WTC11 (cell line): ENCODE results near the gene CARD11. TPM values are rescaled to one million over a fixed set of nuclear protein-coding genes. Genes with fewer than 3 reads are reported as not detected.

Experiments used
- ATAC-seq: fragments of 200-7000 bp; cut with Tn5 transposase; 2 replicates; pipeline ENCODE4 v1.10.0; 2021; ENCODE audit warnings: mild to moderate bottlenecking, moderate library complexity
- CTCF ChIA-PET: fragments of 300-600 bp; sonication (Branson Sonifier 250); formaldehyde crosslinking; loops from one replicate; lab custom pipeline; 2021; ENCODE audit warnings: antibody characterized with exemption; lab: Charles Lee
- POLR2A ChIA-PET: fragments of 350-600 bp; sonication (Branson Sonifier 250); formaldehyde crosslinking; loops from one replicate; lab custom pipeline; 2021; ENCODE audit warnings: antibody characterized with exemption; lab: Charles Lee
- DNase-seq: peaks from one replicate; pipeline ENCODE4 v3.0.0; 2021; ENCODE audit warnings: low spot score
- H3K27ac Mint-ChIP-seq: 2 replicates; pipeline ENCODE4 v1.8.0; 2021; ENCODE audit warnings: mixed read lengths
- H3K27me3 Mint-ChIP-seq: 2 replicates; pipeline ENCODE4 v1.8.0; 2021; ENCODE audit warnings: low read depth, mild to moderate bottlenecking, moderate library complexity, mixed read lengths
- H3K36me3 Mint-ChIP-seq: 2 replicates; pipeline ENCODE4 v1.8.0; 2021; ENCODE audit warnings: mixed read lengths
- H3K4me1 Mint-ChIP-seq: 2 replicates; pipeline ENCODE4 v1.8.0; 2022; ENCODE audit warnings: mixed read lengths
- H3K4me3 Mint-ChIP-seq: 2 replicates; pipeline ENCODE4 v1.8.0; 2021; ENCODE audit warnings: mild to moderate bottlenecking, moderate library complexity, mixed read lengths
- H3K9me3 Mint-ChIP-seq: 2 replicates; pipeline ENCODE4 v1.8.0; 2021; ENCODE audit warnings: mixed read lengths
- ATF6 ChIP-seq: sonication (generic); formaldehyde crosslinking; IDR thresholded peaks from 2 replicates; pipeline ENCODE4 v1.8.1; 2023; ENCODE audit warnings: mild to moderate bottlenecking, missing genetic modification reagents
- CREB1 ChIP-seq: sonication (generic); formaldehyde crosslinking; IDR thresholded peaks from 2 replicates; pipeline ENCODE4 v1.8.0; 2023; ENCODE audit warnings: mild to moderate bottlenecking, missing genetic modification reagents
- ETV6 ChIP-seq: sonication (generic); formaldehyde crosslinking; IDR thresholded peaks from 2 replicates; pipeline ENCODE4 v1.8.1; 2022; ENCODE audit warnings: mild to moderate bottlenecking, missing genetic modification reagents
- FOXJ3 ChIP-seq: sonication (generic); formaldehyde crosslinking; IDR thresholded peaks from 2 replicates; pipeline ENCODE4 v1.9.0; 2021; ENCODE audit warnings: missing genetic modification reagents, mild to moderate bottlenecking, borderline replicate concordance
- JAZF1 ChIP-seq: fragments of 250-450 bp; sonication (Bioruptor Pico); IDR thresholded peaks from 2 replicates; pipeline ENCODE4 v1.9.0; 2021; ENCODE audit warnings: moderate library complexity, mild to moderate bottlenecking, inconsistent platforms
- NR3C1 ChIP-seq: sonication (generic); formaldehyde crosslinking; conservative IDR thresholded peaks from 2 replicates; pipeline ENCODE4 v1.8.1; 2023; ENCODE audit warnings: low read depth, mild to moderate bottlenecking, missing genetic modification reagents
- PRRX2 ChIP-seq: fragments of 250-450 bp; sonication (Bioruptor Pico); IDR thresholded peaks from 2 replicates; pipeline ENCODE4 v1.8.0; 2021; ENCODE audit warnings: mild to moderate bottlenecking
- RELA ChIP-seq: sonication (generic); formaldehyde crosslinking; IDR thresholded peaks from 2 replicates; pipeline ENCODE4 v1.8.1; 2022; ENCODE audit warnings: missing genetic modification reagents, mild to moderate bottlenecking, borderline replicate concordance
- SP1 ChIP-seq: sonication (generic); formaldehyde crosslinking; conservative IDR thresholded peaks from 2 replicates; pipeline ENCODE4 v1.8.1; 2022; ENCODE audit warnings: missing genetic modification reagents
- ZNF423 ChIP-seq: fragments of 250-450 bp; sonication (Bioruptor Pico); IDR thresholded peaks from 2 replicates; pipeline ENCODE4 v2.1.2; 2022; ENCODE audit warnings: mild to moderate bottlenecking, moderate library complexity
- ZNF512 ChIP-seq: sonication (generic); formaldehyde crosslinking; IDR thresholded peaks from 2 replicates; pipeline ENCODE4 v1.8.1; 2022; ENCODE audit warnings: missing genetic modification reagents, borderline replicate concordance
- total RNA-seq: library from RNA; stranded (reverse); gene quantifications from 3 replicates; pipeline ENCODE4 v1.2.3, GENCODE V29; 2021
- TF ChIP-seq, protein P1 (sequence below): sonication (generic); formaldehyde crosslinking; IDR thresholded peaks from 2 replicates; pipeline ENCODE4 v1.8.0; 2023; ENCODE audit warnings: missing genetic modification reagents, mild to moderate bottlenecking, borderline replicate concordance
- TF ChIP-seq, protein P2 (sequence below): sonication (generic); formaldehyde crosslinking; IDR thresholded peaks from 2 replicates; pipeline ENCODE4 v1.8.0; 2022; ENCODE audit warnings: mild to moderate bottlenecking, missing genetic modification reagents
- TF ChIP-seq, protein P3 (sequence below): fragments of 250-450 bp; sonication (Bioruptor Pico); IDR thresholded peaks from 2 replicates; pipeline ENCODE4 v1.9.0; 2021; ENCODE audit warnings: mild to moderate bottlenecking
- TF ChIP-seq, protein P4 (sequence below): sonication (generic); formaldehyde crosslinking; IDR thresholded peaks from 2 replicates; pipeline ENCODE4 v1.8.1; 2022; ENCODE audit warnings: low read depth, mild to moderate bottlenecking, moderate library complexity, missing genetic modification reagents, borderline replicate concordance
- TF ChIP-seq, protein P5 (sequence below): sonication (generic); formaldehyde crosslinking; IDR thresholded peaks from 2 replicates; pipeline ENCODE4 v1.8.0; 2022; ENCODE audit warnings: missing genetic modification reagents

CARD11 gene
- total RNA-seq, 1 experiment from 2014 or later = 40.8 TPM

GRCh38 chr7:2882111-2882510 lies 161.6 kb downstream of the CARD11 start (continued):
- TF ChIP-seq, protein P1, sequence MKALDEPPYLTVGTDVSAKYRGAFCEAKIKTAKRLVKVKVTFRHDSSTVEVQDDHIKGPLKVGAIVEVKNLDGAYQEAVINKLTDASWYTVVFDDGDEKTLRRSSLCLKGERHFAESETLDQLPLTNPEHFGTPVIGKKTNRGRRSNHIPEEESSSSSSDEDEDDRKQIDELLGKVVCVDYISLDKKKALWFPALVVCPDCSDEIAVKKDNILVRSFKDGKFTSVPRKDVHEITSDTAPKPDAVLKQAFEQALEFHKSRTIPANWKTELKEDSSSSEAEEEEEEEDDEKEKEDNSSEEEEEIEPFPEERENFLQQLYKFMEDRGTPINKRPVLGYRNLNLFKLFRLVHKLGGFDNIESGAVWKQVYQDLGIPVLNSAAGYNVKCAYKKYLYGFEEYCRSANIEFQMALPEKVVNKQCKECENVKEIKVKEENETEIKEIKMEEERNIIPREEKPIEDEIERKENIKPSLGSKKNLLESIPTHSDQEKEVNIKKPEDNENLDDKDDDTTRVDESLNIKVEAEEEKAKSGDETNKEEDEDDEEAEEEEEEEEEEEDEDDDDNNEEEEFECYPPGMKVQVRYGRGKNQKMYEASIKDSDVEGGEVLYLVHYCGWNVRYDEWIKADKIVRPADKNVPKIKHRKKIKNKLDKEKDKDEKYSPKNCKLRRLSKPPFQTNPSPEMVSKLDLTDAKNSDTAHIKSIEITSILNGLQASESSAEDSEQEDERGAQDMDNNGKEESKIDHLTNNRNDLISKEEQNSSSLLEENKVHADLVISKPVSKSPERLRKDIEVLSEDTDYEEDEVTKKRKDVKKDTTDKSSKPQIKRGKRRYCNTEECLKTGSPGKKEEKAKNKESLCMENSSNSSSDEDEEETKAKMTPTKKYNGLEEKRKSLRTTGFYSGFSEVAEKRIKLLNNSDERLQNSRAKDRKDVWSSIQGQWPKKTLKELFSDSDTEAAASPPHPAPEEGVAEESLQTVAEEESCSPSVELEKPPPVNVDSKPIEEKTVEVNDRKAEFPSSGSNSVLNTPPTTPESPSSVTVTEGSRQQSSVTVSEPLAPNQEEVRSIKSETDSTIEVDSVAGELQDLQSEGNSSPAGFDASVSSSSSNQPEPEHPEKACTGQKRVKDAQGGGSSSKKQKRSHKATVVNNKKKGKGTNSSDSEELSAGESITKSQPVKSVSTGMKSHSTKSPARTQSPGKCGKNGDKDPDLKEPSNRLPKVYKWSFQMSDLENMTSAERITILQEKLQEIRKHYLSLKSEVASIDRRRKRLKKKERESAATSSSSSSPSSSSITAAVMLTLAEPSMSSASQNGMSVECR (CRISPR knock-in tag) = no peak
- TF ChIP-seq RELA (CRISPR knock-in tag) = no peak
- TF ChIP-seq, protein P2, sequence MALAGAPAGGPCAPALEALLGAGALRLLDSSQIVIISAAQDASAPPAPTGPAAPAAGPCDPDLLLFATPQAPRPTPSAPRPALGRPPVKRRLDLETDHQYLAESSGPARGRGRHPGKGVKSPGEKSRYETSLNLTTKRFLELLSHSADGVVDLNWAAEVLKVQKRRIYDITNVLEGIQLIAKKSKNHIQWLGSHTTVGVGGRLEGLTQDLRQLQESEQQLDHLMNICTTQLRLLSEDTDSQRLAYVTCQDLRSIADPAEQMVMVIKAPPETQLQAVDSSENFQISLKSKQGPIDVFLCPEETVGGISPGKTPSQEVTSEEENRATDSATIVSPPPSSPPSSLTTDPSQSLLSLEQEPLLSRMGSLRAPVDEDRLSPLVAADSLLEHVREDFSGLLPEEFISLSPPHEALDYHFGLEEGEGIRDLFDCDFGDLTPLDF (CRISPR knock-in tag) = no peak
- TF ChIP-seq, protein P3, sequence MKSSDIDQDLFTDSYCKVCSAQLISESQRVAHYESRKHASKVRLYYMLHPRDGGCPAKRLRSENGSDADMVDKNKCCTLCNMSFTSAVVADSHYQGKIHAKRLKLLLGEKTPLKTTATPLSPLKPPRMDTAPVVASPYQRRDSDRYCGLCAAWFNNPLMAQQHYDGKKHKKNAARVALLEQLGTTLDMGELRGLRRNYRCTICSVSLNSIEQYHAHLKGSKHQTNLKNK (CRISPR knock-in tag) = no peak
- TF ChIP-seq, all 79 proteins: peak for 0

DNA sequence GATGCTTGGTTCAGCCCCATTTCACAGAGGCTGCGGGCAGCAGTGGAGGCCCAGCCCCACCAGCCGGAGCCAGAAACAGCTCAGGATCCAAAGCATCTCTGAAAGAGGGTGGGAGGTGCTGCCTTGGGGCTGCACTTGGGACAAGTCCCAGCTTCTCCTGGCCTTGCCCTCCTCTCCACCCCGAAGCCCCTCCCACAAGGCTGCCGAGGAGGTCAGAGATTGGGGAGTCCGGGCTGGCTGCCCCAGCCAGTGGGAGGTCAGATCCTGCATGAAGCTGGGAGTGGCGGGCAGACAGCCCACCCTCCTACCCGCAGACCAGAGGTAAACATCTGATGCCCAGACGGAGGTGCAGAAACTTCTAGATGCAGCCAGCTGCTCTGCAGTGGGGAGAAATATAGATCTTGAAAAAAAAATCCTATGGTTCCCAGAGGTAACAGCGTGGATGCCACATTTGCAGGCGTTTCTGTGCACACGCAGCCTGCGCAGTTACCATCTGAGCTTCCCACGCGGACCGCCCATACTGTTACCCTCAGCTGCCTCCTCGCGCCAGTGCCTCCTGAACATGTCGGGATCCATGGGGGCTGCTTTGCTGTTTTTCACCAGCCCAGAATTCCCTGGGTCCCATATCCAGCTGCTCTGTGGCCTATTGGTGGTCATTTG lies 162.7 kb downstream of the CARD11 start:
- Mint-ChIP-seq H3K9me3 (peaks cover 6% of the 10 kb centered on the region; the same call in 1 of the 2 replicates), H3K4me1 (peaks cover 44% of the 10 kb centered on the region), H3K27ac (peak overlapping the region; percentile 70), H3K27me3 (no peaks in the 10 kb centered on the region), H3K36me3 (no peaks in the 10 kb centered on the region), H3K4me3 (no peak overlapping the region)
- ChIA-PET CTCF (interaction anchor here (0.6 to 2.6 kb wide), 11 partner anchors 9 to 1633 kb away, joined by 3 to 19 read pairs (median 6); partner anchors contain the start of gene SDK1), POLR2A (interaction anchor here (0.7 kb wide), 1 partner anchor 121 kb away, joined by 4 read pairs; no protein-coding TSS in a partner anchor)
- ATAC-seq (peak; percentile 95), DNase-seq (peak; percentile 73)
- no peak for TF ChIP-seq ETV6
- TF ChIP-seq ATF6 = no peak
- TF ChIP-seq ZNF512 = no peak
- TF ChIP-seq CREB1 (CRISPR knock-in tag) = no peak
- TF ChIP-seq ZNF423 (CRISPR knock-in tag) = no peak
- TF ChIP-seq, protein P4, sequence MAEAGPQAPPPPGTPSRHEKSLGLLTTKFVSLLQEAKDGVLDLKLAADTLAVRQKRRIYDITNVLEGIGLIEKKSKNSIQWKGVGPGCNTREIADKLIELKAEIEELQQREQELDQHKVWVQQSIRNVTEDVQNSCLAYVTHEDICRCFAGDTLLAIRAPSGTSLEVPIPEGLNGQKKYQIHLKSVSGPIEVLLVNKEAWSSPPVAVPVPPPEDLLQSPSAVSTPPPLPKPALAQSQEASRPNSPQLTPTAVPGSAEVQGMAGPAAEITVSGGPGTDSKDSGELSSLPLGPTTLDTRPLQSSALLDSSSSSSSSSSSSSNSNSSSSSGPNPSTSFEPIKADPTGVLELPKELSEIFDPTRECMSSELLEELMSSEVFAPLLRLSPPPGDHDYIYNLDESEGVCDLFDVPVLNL (CRISPR knock-in tag) = no peak
- TF ChIP-seq, protein P5, sequence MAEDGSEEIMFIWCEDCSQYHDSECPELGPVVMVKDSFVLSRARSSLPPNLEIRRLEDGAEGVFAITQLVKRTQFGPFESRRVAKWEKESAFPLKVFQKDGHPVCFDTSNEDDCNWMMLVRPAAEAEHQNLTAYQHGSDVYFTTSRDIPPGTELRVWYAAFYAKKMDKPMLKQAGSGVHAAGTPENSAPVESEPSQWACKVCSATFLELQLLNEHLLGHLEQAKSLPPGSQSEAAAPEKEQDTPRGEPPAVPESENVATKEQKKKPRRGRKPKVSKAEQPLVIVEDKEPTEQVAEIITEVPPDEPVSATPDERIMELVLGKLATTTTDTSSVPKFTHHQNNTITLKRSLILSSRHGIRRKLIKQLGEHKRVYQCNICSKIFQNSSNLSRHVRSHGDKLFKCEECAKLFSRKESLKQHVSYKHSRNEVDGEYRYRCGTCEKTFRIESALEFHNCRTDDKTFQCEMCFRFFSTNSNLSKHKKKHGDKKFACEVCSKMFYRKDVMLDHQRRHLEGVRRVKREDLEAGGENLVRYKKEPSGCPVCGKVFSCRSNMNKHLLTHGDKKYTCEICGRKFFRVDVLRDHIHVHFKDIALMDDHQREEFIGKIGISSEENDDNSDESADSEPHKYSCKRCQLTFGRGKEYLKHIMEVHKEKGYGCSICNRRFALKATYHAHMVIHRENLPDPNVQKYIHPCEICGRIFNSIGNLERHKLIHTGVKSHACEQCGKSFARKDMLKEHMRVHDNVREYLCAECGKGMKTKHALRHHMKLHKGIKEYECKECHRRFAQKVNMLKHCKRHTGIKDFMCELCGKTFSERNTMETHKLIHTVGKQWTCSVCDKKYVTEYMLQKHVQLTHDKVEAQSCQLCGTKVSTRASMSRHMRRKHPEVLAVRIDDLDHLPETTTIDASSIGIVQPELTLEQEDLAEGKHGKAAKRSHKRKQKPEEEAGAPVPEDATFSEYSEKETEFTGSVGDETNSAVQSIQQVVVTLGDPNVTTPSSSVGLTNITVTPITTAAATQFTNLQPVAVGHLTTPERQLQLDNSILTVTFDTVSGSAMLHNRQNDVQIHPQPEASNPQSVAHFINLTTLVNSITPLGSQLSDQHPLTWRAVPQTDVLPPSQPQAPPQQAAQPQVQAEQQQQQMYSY = no peak
- no peak for TF ChIP-seq FOXJ3 (CRISPR knock-in tag)
- no peak for TF ChIP-seq NR3C1
- TF ChIP-seq, protein P2 (CRISPR knock-in tag) = no peak
- TF ChIP-seq SP1 (CRISPR knock-in tag) = no peak
- no peak for TF ChIP-seq PRRX2 (CRISPR knock-in tag)
- no peak for TF ChIP-seq JAZF1 (CRISPR knock-in tag)
